Transverse colon (tissue), 4 donors: ENCODE measurements around the gene MPDU1. TPM values are rescaled to one million over a fixed set of nuclear protein-coding genes. Genes with fewer than 3 reads are reported as not detected.

ENCODE experiments used
- DNase-seq: peaks from one replicate; pipeline ENCODE4 v3.0.0-alpha.2; 2019
- H3K27ac ChIP-seq, 4 donors: fragments of 200-600 bp; sonication (generic); 2 replicates each; pipeline ENCODE4 v1.5.1; 2016 to 2018; ENCODE audit warnings: inconsistent platforms in 4 of 4
- H3K27me3 ChIP-seq: fragments of 200-600 bp; sonication (generic); 2 replicates; pipeline ENCODE4 v1.5.1; 2017; ENCODE audit warnings: inconsistent platforms
- H3K36me3 ChIP-seq, 4 donors: fragments of 200-600 bp; sonication (generic); 2 replicates each; pipeline ENCODE4 v1.5.1; 2017 to 2019; ENCODE audit warnings: inconsistent platforms in 4 of 4
- H3K4me1 ChIP-seq, 4 donors: fragments of 200-600 bp; sonication (generic); 2 replicates each; pipeline ENCODE4 v1.5.1; 2017 to 2020; ENCODE audit warnings: inconsistent platforms in 4 of 4
- H3K4me3 ChIP-seq, 4 donors: fragments of 200-600 bp; sonication (generic); 1 replicate in 1 of 4; 2 replicates in 3 of 4; pipeline versions ENCODE4 v1.5.1 to v1.6.1; 2017 to 2019; ENCODE audit warnings: inconsistent platforms in 4 of 4
- H3K9me3 ChIP-seq, 2 donors: fragments of 200-600 bp; sonication (generic); 2 replicates each; pipeline ENCODE4 v1.5.1; 2017 to 2019; ENCODE audit warnings: inconsistent platforms in 2 of 2
- EP300 ChIP-seq: sonication (generic); formaldehyde crosslinking; IDR thresholded peaks from one replicate; pipeline ENCODE4 v1.6.1; 2017; ENCODE audit warnings: antibody characterized with exemption, low read depth
- POLR2A ChIP-seq: fragments of 450-650 bp; IDR thresholded peaks from one replicate; pipeline ENCODE4 v1.6.1; 2016; ENCODE audit warnings: antibody characterized with exemption, mild to moderate bottlenecking, moderate library complexity
- POLR2AphosphoS5 ChIP-seq, 3 donors: sonication (generic); formaldehyde crosslinking; IDR thresholded peaks; one replicate each; pipeline ENCODE4 v1.6.1; 2016; ENCODE audit warnings: antibody characterized with exemption in 3 of 3
- WGBS, 2 donors: methylation state at CpG; one replicate each; pipeline ENCODE4 v1.1.5; 2018; ENCODE audit warnings: low coverage in 1 of 2; 5-methylcytosine and 5-hydroxymethylcytosine counted together
- in situ Hi-C, 4 donors: fragments of 200-750 bp; cut with MboI; loops; one replicate each; pipeline versions ENCODE4 v1.15.0 to v1.15.1; 2017; ENCODE audit warnings: low sequenced_read_pairs in 3 of 4, low pct_ligation_motif_present in 1 of 4, low pct_unique_long_range_greater_than_20kb in 1 of 4
- intact Hi-C: fragments of 100-400 bp; cut with DNase I; formaldehyde crosslinking; loops from one replicate; pipeline ENCODE4 v1.15.1; 2023; ENCODE audit warnings: low total_unique reads
- total RNA-seq, 4 donors: library from RNA; depleted of rRNA; stranded (reverse); fragments of >200 nt; gene quantifications; one replicate each; pipeline ENCODE4 v1.1.0, GENCODE V29; 2016
- TF ChIP-seq, protein P1 (sequence below), 5 experiments: fragments of 200-600 bp in 3 of 5; fragments of 450-650 bp in 2 of 5; sonication (generic) in 3 of 5; IDR thresholded peaks; 1 replicate in 2 of 5; 2 replicates in 3 of 5; pipeline ENCODE4 v1.5.1; 2016 to 2017; ENCODE audit warnings: antibody characterized with exemption in 5 of 5, inconsistent platforms in 3 of 5, mild to moderate bottlenecking in 2 of 5, moderate library complexity in 1 of 5

MPDU1 gene
- total RNA-seq = 100 to 1,000 TPM in 3 of 4 donors, 10 to 100 TPM in 1; 97.9 to 312 (median 157) TPM

- TF ChIP-seq POLR2AphosphoS5 (IDR thresholded peaks at IDR 0.05) (peak; percentile 40 to 82 (median 65)), EP300 (no peak), POLR2A (peak; percentile 83)
- TF ChIP-seq, protein P1, sequence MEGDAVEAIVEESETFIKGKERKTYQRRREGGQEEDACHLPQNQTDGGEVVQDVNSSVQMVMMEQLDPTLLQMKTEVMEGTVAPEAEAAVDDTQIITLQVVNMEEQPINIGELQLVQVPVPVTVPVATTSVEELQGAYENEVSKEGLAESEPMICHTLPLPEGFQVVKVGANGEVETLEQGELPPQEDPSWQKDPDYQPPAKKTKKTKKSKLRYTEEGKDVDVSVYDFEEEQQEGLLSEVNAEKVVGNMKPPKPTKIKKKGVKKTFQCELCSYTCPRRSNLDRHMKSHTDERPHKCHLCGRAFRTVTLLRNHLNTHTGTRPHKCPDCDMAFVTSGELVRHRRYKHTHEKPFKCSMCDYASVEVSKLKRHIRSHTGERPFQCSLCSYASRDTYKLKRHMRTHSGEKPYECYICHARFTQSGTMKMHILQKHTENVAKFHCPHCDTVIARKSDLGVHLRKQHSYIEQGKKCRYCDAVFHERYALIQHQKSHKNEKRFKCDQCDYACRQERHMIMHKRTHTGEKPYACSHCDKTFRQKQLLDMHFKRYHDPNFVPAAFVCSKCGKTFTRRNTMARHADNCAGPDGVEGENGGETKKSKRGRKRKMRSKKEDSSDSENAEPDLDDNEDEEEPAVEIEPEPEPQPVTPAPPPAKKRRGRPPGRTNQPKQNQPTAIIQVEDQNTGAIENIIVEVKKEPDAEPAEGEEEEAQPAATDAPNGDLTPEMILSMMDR (IDR thresholded peaks at IDR 0.05) = peak in 1 of 5 experiments; percentile 29
- intact Hi-C loops = loop anchor here (10.0 kb wide), 1 partner anchor 539 kb away; the partner anchor contains the start of gene SLC16A11
- Histone ChIP-seq H3K36me3 (peaks cover 0 to 5% (median 3%) of the 10 kb centered on the region in 4 donors), H3K4me1 (peaks cover 35 to 69% (median 52%) of the 10 kb centered on the region in 4 donors), H3K4me3 (peak within 1 kb of the TSS; percentile 18 to 67 (median 48)), H3K27me3 (no peaks in the 10 kb centered on the region), H3K9me3 (no peaks in the 10 kb centered on the region), H3K27ac (peak within 1 kb of the TSS; percentile 89 to 91 (median 90))
- in situ Hi-C loops = no loop called here
- DNase-seq = peak; percentile 96
- WGBS, 2 donors = 20% methylated on average over 69 of the region's 69 CpGs; no CpG with 5 or more reads in 1 of the 2 donors
Observed at GRCh38 chr17:7583253-7584109, at the start of gene MPDU1. Gene MPDU1 (plus strand): TSS chr17:7583852. CDS start chr17:7583863, 11 bp downstream.

- no peaks in the 10 kb centered on the region for H3K27me3 ChIP-seq
- intact Hi-C loops = no loop called here
- TF ChIP-seq, protein P1 (IDR thresholded peaks at IDR 0.05) = no peak
- no peak for TF ChIP-seq EP300
- no peak for TF ChIP-seq POLR2A
- no peak for TF ChIP-seq POLR2AphosphoS5 (IDR thresholded peaks at IDR 0.05)
- 82 to 100% methylated on average over 1 to 3 of the region's 3 CpGs for WGBS, 2 donors
- no peak overlapping the region for H3K4me3 ChIP-seq
- peaks cover 0 to 9% of the 10 kb centered on the region in 2 donors for H3K9me3 ChIP-seq
- H3K27ac ChIP-seq = no peak overlapping the region
- no peak for DNase-seq
- no peaks in the 10 kb centered on the region for H3K36me3 ChIP-seq
- in situ Hi-C loops = no loop called here
- H3K4me1 ChIP-seq = no peaks in the 10 kb centered on the region
Observed at GRCh38 chr17:7538050-7538449, 45.6 kb upstream of the MPDU1 start.

- intact Hi-C loops (no loop called here), in situ Hi-C loops (no loop called here)
- Histone ChIP-seq H3K9me3 (peaks cover 0 to 9% of the 10 kb centered on the region in 2 donors), H3K4me3 (no peak overlapping the region), H3K36me3 (no peaks in the 10 kb centered on the region), H3K27ac (no peak overlapping the region), H3K27me3 (no peaks in the 10 kb centered on the region), H3K4me1 (no peaks in the 10 kb centered on the region)
- TF ChIP-seq POLR2A = no peak
- TF ChIP-seq, protein P1 (IDR thresholded peaks at IDR 0.05) = no peak
- TF ChIP-seq POLR2AphosphoS5 (IDR thresholded peaks at IDR 0.05) = no peak
- no peak for TF ChIP-seq EP300
- DNase-seq = no peak
- WGBS, 2 donors = 35 to 81% methylated on average over 2 to 11 of the region's 11 CpGs
Observed at GRCh38 chr17:7538891-7539545, 44.6 kb upstream of the MPDU1 start.

DNA sequence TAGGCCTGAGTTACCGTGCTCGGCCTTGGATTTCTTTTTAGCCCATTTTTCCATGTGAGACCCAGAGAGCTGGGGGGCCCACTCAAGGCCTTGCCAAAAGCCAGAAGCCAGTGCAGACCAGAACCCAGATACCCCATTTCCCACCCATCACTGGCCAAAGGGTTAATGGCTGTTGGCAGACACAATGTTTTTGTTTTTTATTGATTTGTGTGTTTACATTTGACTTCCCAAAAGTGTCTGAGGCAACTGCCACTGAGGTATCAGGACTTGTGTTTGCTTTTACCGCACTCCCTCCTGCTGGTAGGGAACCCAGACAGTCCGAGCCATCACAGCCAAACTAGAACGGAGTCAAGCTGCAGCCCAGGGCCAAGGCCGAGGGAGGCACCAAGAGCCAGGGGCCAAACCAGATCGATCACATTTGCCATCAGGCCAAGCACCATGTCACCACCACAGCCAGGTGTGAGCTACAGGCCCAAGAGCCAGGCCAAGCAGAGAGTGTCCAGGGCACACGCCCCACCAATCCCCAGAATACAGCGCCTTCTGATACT lies 42.5 kb upstream of the MPDU1 start:
- Histone ChIP-seq H3K27ac (no peak overlapping the region), H3K27me3 (no peaks in the 10 kb centered on the region), H3K9me3 (peaks cover 0 to 9% of the 10 kb centered on the region in 2 donors), H3K4me3 (no peak overlapping the region), H3K36me3 (no peaks in the 10 kb centered on the region), H3K4me1 (no peaks in the 10 kb centered on the region)
- in situ Hi-C loops = no loop called here
- DNase-seq = no peak
- TF ChIP-seq EP300 = no peak
- TF ChIP-seq, protein P1 (IDR thresholded peaks at IDR 0.05) = no peak
- no peak for TF ChIP-seq POLR2AphosphoS5 (IDR thresholded peaks at IDR 0.05)
- TF ChIP-seq POLR2A = no peak
- intact Hi-C loops = loop anchor here (5.0 kb wide), 1 partner anchor 811 kb away; no protein-coding TSS in a partner anchor
- WGBS, 2 donors = 91 to 100% methylated on average over 1 to 9 of the region's 9 CpGs
